Tibial artery (tissue), 4 donors: ENCODE measurements around the gene WIPF3.

Experiments used
- DNase-seq, 2 donors: peaks; one replicate each; pipeline ENCODE4 v3.0.0-alpha.2; 2019
- H3K27ac ChIP-seq, 2 donors: fragments of 200-600 bp; sonication (generic) in 1 of 2; 1 replicate in 1 of 2; 2 replicates in 1 of 2; pipeline ENCODE4 v1.5.1; 2018 to 2019; ENCODE audit warnings: mild to moderate bottlenecking in 1 of 2
- H3K27me3 ChIP-seq, 2 donors: fragments of 200-600 bp; sonication (generic) in 1 of 2; one replicate each; pipeline versions ENCODE4 v1.5.1 to v1.6.0; 2016 to 2019
- H3K36me3 ChIP-seq, 3 donors: fragments of 200-600 bp; sonication (generic) in 2 of 3; one replicate each; pipeline ENCODE4 v1.5.1; 2016 to 2019; ENCODE audit warnings: mild to moderate bottlenecking in 2 of 3
- H3K4me1 ChIP-seq, 4 donors: fragments of 200-600 bp; sonication (generic) in 2 of 4; 1 replicate in 3 of 4; 2 replicates in 1 of 4; pipeline ENCODE4 v1.5.1; 2016 to 2019
- H3K4me3 ChIP-seq, 2 donors: fragments of 200-600 bp; sonication (generic) in 1 of 2; 1 replicate in 1 of 2; 2 replicates in 1 of 2; pipeline ENCODE4 v1.5.1; 2018 to 2019; ENCODE audit warnings: mild to moderate bottlenecking in 2 of 2
- H3K9me3 ChIP-seq, 3 donors: fragments of 200-600 bp; sonication (generic) in 1 of 3; one replicate each; pipeline ENCODE4 v1.5.1; 2016 to 2019
- CTCF ChIP-seq, 2 experiments: fragments of 200-600 bp in 1 of 2; fragments of 450-650 bp in 1 of 2; IDR thresholded peaks; one replicate each; pipeline ENCODE4 v1.5.1; 2017 to 2019; ENCODE audit warnings: antibody characterized with exemption in 2 of 2, mild to moderate bottlenecking in 1 of 2, moderate library complexity in 1 of 2
- intact Hi-C: fragments of 100-400 bp; cut with DNase I; formaldehyde crosslinking; loops from one replicate; pipeline ENCODE4 v1.15.0; 2023; ENCODE audit warnings: low total_unique reads

The WIPF3 gene

DNA sequence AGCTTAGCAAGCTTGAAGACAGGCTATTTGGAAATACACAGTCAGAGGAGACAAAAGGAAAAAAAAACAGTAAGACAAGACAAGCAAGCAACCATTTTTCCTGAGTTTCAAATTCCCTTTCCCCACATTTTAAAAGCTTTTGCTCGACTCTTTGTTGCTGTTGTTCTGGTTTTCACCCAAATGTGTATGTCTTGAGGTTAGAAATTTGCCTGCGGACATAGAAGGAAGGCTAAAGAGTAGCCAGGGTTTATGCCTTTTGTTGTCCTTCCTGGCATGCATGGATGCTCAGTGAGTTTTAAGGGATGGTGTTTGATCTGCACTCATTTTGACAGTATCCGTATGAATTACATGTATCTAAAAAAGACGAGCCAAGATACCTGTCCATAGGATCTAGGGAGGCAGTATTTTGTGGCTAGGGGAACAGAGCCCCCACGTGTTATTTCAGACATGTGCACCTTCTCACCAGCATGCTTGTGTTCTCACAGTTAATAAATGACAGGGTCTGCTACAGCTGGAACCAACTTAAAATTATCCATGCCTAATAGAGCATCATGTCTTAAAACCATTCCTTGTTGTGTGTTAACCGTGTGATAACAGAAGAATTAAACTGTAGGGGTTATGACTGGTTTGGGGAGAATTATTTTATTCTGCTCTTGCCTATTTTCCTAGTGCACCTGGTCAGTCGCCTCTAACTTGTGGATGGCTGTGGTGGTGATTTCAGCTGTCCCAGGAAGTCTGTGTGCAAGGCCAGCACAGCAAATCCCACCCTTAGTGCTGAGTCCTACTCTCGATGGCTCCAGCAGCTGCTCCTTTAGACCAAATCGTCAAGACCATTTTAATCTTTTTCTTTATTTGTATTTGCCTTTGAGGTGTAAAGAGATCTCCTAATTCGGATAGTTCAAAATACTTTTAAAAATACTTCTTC, 9.1 kb downstream of the WIPF3 start:
- intact Hi-C loops, result loop anchor here (10.0 kb wide), 1 partner anchor 59 kb away; no protein-coding TSS in a partner anchor
- Histone ChIP-seq H3K36me3 (no peaks in the 10 kb centered on the region), H3K4me1 (peaks cover 0 to 14% (median 7%) of the 10 kb centered on the region in 4 donors), H3K9me3 (no peaks in the 10 kb centered on the region), H3K27ac (no peak overlapping the region), H3K27me3 (no peaks in the 10 kb centered on the region), H3K4me3 (no peak overlapping the region)
- TF ChIP-seq CTCF (IDR thresholded peaks at IDR 0.05), result no peak
- DNase-seq, result no peak

DNA sequence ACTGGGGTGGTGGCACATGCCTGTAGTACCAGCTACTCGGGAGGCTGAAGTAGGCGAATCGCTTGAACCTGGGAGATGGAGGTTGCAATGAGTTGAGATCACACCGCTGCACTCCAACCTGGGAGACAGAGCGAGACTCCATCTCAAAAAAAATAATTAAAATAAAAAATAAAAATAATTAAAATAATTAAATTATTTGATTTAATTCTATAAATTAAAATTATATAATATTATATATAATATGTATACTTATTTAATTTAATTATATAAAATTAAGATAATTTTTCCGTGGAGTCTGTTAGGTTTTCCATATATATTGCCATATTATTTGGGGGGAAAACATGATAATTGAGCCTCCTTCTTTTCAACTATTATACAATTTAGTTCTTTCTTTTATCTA, 12.0 kb downstream of the WIPF3 start:
- no peak for DNase-seq
- no peaks in the 10 kb centered on the region for H3K4me1 ChIP-seq
- no peaks in the 10 kb centered on the region for H3K9me3 ChIP-seq
- intact Hi-C loops, result loop anchor here (10.0 kb wide), 1 partner anchor 56 kb away; no protein-coding TSS in a partner anchor
- H3K27ac ChIP-seq, result no peak overlapping the region
- no peaks in the 10 kb centered on the region for H3K36me3 ChIP-seq
- no peaks in the 10 kb centered on the region for H3K27me3 ChIP-seq
- no peak for TF ChIP-seq CTCF (IDR thresholded peaks at IDR 0.05)
- no peak overlapping the region for H3K4me3 ChIP-seq

DNA sequence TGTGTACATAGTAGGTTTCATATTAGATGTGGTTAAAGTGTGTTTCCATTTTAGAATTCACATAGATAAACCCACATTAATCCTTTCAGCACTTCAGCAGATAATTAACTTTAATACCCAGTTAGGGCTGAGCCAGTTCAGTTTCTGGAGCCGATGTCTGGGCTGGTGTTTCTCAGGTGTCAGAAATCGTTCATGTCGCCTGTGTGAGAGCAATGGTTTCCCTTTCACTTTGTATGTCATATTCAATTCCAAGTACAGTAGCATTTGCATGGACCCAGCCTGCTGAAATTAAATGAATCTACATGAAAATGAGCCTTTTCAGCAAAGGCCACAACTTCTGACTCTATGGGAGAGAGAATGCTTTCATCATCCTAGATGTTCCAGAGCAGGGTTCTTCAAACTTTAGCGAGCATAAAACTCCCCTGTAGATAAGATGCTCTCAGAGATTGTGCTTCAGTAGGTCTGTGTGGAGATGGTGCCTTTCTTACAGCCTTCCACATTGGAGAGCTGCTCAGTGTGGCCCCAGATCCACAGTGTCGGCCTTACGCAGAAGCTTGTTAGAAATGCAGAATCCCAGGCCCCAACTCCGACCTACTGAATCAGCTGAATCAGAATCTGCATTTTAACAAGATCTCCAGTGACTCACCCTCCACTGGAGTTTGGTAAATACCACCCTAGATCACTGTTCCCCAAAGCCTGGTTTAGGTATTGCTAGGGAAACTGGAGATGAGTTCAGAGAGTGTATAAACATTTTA, 19.6 kb downstream of the WIPF3 start:
- no peak overlapping the region for H3K27ac ChIP-seq
- no peak for DNase-seq

GRCh38 chr7:29826530-29826822, 20.2 kb downstream of the WIPF3 start:
- intact Hi-C loops, result no loop called here
- no peaks in the 10 kb centered on the region for H3K9me3 ChIP-seq
- H3K27me3 ChIP-seq, result no peaks in the 10 kb centered on the region
- no peaks in the 10 kb centered on the region for H3K4me1 ChIP-seq
- DNase-seq, result no peak
- no peaks in the 10 kb centered on the region for H3K36me3 ChIP-seq
- no peak overlapping the region for H3K27ac ChIP-seq
- H3K4me3 ChIP-seq, result no peak overlapping the region
- no peak for TF ChIP-seq CTCF (IDR thresholded peaks at IDR 0.05)

More for the DNA sequence above, 19.6 kb downstream of the WIPF3 start:
- no peak for TF ChIP-seq CTCF (IDR thresholded peaks at IDR 0.05)
- Histone ChIP-seq H3K9me3 (no peaks in the 10 kb centered on the region), H3K4me1 (no peaks in the 10 kb centered on the region), H3K4me3 (no peak overlapping the region), H3K27me3 (no peaks in the 10 kb centered on the region), H3K36me3 (no peaks in the 10 kb centered on the region)
- intact Hi-C loops, result no loop called here

DNA sequence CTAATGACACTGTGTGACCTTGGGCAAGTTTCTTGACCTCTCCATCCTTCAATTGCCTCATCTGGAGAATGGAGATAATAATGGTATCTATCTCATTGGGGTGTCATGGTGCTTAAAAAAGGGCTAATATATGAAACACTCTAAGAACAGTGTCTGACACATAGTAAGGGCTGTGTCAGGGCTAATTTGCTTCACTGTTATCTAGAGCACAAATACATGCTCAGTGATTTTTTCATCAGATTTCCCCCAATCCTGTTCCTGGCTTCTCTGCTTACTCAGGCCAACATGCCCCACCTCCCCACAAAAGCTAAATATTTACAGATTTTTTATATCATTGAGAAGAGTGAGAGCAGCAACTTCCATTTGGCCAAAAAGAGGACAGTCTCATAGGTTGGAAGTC, 20.6 kb downstream of the WIPF3 start:
- no peak overlapping the region for H3K4me3 ChIP-seq
- intact Hi-C loops, result no loop called here
- H3K27me3 ChIP-seq, result no peaks in the 10 kb centered on the region
- no peaks in the 10 kb centered on the region for H3K9me3 ChIP-seq
- no peak for TF ChIP-seq CTCF (IDR thresholded peaks at IDR 0.05)
- H3K36me3 ChIP-seq, result no peaks in the 10 kb centered on the region
- no peak for DNase-seq
- no peaks in the 10 kb centered on the region for H3K4me1 ChIP-seq
- H3K27ac ChIP-seq, result no peak overlapping the region
